ENCODE measurements around the gene CLDND2.

DNA sequence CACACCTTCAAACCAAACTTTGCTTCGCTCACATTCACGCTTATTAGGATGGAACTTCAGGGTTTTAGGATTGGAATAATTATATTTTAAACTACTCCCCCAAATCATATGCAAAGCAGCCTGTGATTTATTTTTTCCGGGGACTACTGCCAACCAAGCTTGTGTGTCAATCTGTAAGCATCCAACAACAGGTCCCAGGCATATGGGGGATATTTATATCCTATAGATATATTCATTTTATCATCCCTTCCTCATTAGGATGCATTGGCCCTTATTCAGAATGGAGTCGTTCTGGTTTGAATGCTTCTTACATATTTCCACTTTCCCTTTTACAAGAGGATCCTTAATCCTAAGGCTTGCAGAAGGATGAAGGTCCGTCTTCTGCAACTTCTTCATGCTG, 30.4 kb upstream of the CLDND2 start:
- TF ChIP-seq CTCF (conservative IDR thresholded peaks at IDR 0.05; ENCODE audit: low read depth, low read length) = no peak
- no peak for TF ChIP-seq SMC3 (IDR thresholded peaks at IDR 0.05; ENCODE audit: low read depth, low read length)
- TF ChIP-seq MAFK (IDR thresholded peaks at IDR 0.05; ENCODE audit: low read depth, low read length) = no peak
- no peak for TF ChIP-seq POLR2A (IDR thresholded peaks at IDR 0.05; ENCODE audit: low read depth, low read length)
- TF ChIP-seq MXI1 (IDR thresholded peaks at IDR 0.05; ENCODE audit: borderline replicate concordance, low read depth, low read length) = no peak
